DOHH2 (cell line): Measurements from ENCODE around the gene BAMBI.

Source experiments
- H3F3A ChIP-seq: fragments of 200-600 bp; sonication (generic), shearing (Covaris generic); 2 replicates; pipeline ENCODE4 v1.6.0; 2016; ENCODE audit warnings: antibody characterized with exemption, mild to moderate bottlenecking; ENCODE audit not compliant: control insufficient read depth, insufficient read depth
- H3K27ac ChIP-seq: fragments of 200-600 bp; sonication (generic); 2 replicates; pipeline ENCODE4 v1.5.1; 2014; ENCODE audit warnings: low read depth, mild to moderate bottlenecking, low read length, moderate library complexity
- H3K27me3 ChIP-seq: fragments of 200-600 bp; sonication (generic); 2 replicates; pipeline ENCODE4 v1.6.1; 2014; ENCODE audit warnings: mild to moderate bottlenecking, low read length, mixed read lengths; ENCODE audit not compliant: control insufficient read depth
- H3K36me3 ChIP-seq: fragments of 200-600 bp; sonication (generic); 2 replicates; pipeline ENCODE4 v1.6.1; 2014; ENCODE audit warnings: mild to moderate bottlenecking, low read length, moderate library complexity, mixed read lengths; ENCODE audit not compliant: control insufficient read depth
- H3K4me1 ChIP-seq: fragments of 200-600 bp; sonication (generic); 2 replicates; pipeline ENCODE4 v1.6.1; 2014; ENCODE audit warnings: mild to moderate bottlenecking, low read length, mixed read lengths; ENCODE audit not compliant: control insufficient read depth
- H3K4me2 ChIP-seq: fragments of 200-600 bp; sonication (generic); 2 replicates; pipeline ENCODE4 v1.6.0; 2014; ENCODE audit warnings: mild to moderate bottlenecking, low read length, moderate library complexity
- H3K4me3 ChIP-seq: fragments of 200-600 bp; sonication (generic); 2 replicates; pipeline ENCODE4 v1.5.1; 2014; ENCODE audit warnings: mild to moderate bottlenecking, low read length, mixed read lengths
- H3K79me2 ChIP-seq: fragments of 200-600 bp; sonication (generic); 2 replicates; pipeline ENCODE4 v1.6.1; 2014; ENCODE audit warnings: mild to moderate bottlenecking, low read length, mixed read lengths; ENCODE audit not compliant: control insufficient read depth
- H3K9me2 ChIP-seq: fragments of 200-600 bp; sonication (generic); replicated peaks from 2 replicates; pipeline ENCODE4 v1.6.1; 2014; ENCODE audit warnings: mild to moderate bottlenecking, low read length, mixed read lengths; ENCODE audit not compliant: control insufficient read depth
- H3K9me3 ChIP-seq: fragments of 200-600 bp; sonication (generic); 2 replicates; pipeline ENCODE4 v1.6.1; 2014; ENCODE audit warnings: antibody characterized with exemption, low read length, mixed read lengths; ENCODE audit not compliant: control insufficient read depth, insufficient read depth
- H4K20me1 ChIP-seq: fragments of 200-600 bp; sonication (generic); 2 replicates; pipeline ENCODE4 v1.6.0; 2014; ENCODE audit warnings: low read depth, mild to moderate bottlenecking, antibody characterized with exemption, low read length, moderate library complexity; ENCODE audit not compliant: control insufficient read depth, insufficient read depth
- EZH2phosphoT487 ChIP-seq: fragments of 200-600 bp; sonication (generic); IDR thresholded peaks from 2 replicates; pipeline ENCODE4 v1.6.1; 2017; ENCODE audit warnings: borderline replicate concordance, mild to moderate bottlenecking, antibody characterized with exemption, low read length, moderate library complexity, mixed read lengths
- TF ChIP-seq, protein P1 (sequence below): fragments of 200-600 bp; sonication (generic); IDR thresholded peaks from one replicate; pipeline ENCODE4 v1.5.1; 2014; ENCODE audit warnings: antibody characterized with exemption, mild to moderate bottlenecking, low read depth, low read length; ENCODE audit not compliant: poor library complexity, severe bottlenecking

The BAMBI gene

DNA sequence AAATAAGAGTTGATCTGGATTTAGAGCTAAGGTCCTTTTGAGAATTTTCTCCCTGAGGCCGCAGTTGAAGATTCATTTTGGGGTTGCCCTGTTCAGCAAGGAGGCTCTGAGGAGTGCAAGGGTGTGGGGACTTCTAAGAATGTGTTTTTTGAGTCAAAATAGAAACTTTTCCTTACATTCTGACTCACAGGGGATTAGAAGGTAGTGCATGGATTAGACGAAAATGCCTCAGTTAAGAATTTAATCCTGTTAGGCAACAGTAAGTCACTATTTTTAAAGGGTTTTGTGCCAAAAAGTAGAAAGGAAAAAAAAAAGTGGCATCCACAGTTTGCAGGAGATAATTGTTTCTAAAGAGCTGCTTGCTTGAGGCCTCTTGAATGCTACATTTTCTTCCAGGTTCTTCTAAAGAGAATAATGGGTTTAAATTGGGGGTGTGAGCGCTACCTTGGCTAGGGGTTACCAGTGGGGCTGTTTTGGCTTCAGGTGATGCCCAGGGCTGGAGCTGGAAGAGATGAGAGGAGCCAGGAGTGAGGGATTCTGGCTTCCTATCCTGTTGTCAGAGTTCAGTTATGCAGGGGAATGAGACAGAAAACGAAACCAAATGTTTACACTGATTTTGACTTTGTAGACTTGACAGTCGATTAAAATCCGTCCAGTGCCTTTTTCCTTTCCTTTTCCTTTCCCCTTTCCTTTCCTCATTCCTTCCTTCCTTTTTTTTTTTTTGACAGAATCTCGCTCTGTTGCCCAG lies 52.9 kb downstream of the BAMBI start:
- Histone ChIP-seq H3K36me3 (no peaks in the 10 kb centered on the region), H3K9me3 (no peaks in the 10 kb centered on the region), H3K9me2 (no peaks in the 10 kb centered on the region), H3K27me3 (no peaks in the 10 kb centered on the region), H3K4me2 (no peak overlapping the region), H4K20me1 (no peaks in the 10 kb centered on the region), H3K4me3 (no peak overlapping the region), H3K79me2 (no peaks in the 10 kb centered on the region), H3F3A (no peaks in the 10 kb centered on the region), H3K4me1 (no peaks in the 10 kb centered on the region), H3K27ac (no peak overlapping the region)
- TF ChIP-seq, protein P1, sequence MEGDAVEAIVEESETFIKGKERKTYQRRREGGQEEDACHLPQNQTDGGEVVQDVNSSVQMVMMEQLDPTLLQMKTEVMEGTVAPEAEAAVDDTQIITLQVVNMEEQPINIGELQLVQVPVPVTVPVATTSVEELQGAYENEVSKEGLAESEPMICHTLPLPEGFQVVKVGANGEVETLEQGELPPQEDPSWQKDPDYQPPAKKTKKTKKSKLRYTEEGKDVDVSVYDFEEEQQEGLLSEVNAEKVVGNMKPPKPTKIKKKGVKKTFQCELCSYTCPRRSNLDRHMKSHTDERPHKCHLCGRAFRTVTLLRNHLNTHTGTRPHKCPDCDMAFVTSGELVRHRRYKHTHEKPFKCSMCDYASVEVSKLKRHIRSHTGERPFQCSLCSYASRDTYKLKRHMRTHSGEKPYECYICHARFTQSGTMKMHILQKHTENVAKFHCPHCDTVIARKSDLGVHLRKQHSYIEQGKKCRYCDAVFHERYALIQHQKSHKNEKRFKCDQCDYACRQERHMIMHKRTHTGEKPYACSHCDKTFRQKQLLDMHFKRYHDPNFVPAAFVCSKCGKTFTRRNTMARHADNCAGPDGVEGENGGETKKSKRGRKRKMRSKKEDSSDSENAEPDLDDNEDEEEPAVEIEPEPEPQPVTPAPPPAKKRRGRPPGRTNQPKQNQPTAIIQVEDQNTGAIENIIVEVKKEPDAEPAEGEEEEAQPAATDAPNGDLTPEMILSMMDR, result no peak
- TF ChIP-seq EZH2phosphoT487, result no peak

DNA sequence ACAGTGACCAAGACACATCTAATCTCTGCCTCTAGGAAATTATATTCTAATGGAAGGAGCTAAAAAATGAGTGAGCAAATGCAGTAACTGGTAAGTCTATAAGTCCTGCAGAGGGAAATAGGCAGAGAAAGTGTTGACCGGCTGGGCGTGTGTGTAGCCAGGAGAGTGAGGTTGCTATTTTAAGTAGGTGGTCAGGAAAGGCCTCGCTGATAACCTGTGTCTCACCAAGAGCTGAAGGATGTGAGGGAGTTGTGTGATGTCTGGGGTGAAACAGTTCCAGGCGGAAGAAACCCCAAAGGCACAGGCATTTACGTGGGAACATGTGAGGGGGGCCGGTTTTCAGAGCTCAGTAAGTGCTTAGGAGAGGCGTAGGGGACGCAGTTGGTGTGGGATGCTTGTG lies 54.8 kb downstream of the BAMBI start:
- no peaks in the 10 kb centered on the region for H3K9me3 ChIP-seq
- no peaks in the 10 kb centered on the region for H3F3A ChIP-seq
- no peaks in the 10 kb centered on the region for H3K4me1 ChIP-seq
- no peak overlapping the region for H3K4me2 ChIP-seq
- H3K36me3 ChIP-seq, result no peaks in the 10 kb centered on the region
- H3K4me3 ChIP-seq, result no peak overlapping the region
- no peaks in the 10 kb centered on the region for H4K20me1 ChIP-seq
- no peak for TF ChIP-seq EZH2phosphoT487
- TF ChIP-seq, protein P1, result no peak
- no peaks in the 10 kb centered on the region for H3K79me2 ChIP-seq
- no peaks in the 10 kb centered on the region for H3K27me3 ChIP-seq
- no peak overlapping the region for H3K27ac ChIP-seq
- H3K9me2 ChIP-seq, result no peaks in the 10 kb centered on the region
